GM23338 (cell line): ENCODE results near the gene COL6A3. TPM values are rescaled to one million over a fixed set of nuclear protein-coding genes. Genes with fewer than 3 reads are reported as not detected.
A peak's percentile ranks its signal among the peaks of the same experiment; 100 is the strongest.

ENCODE experiments used
- ATAC-seq: fragments of 200-7000 bp; cut with Tn5 transposase; 3 replicates; pipeline ENCODE4 v1.9.1; 2020
- DNase-seq: peaks from one replicate; pipeline ENCODE4 v3.0.0-alpha.2; 2015; ENCODE audit warnings: low spot score
- H2AFZ ChIP-seq: fragments of 200-600 bp; sonication (generic); 2 replicates; pipeline ENCODE4 v1.8.0; 2016; ENCODE audit warnings: antibody characterized with exemption, mild to moderate bottlenecking, moderate library complexity
- H3F3A ChIP-seq: fragments of 200-600 bp; sonication (generic); replicated peaks from 2 replicates; pipeline ENCODE4 v1.8.0; 2017; ENCODE audit warnings: antibody characterized with exemption, mixed run types, low read depth
- H3K27ac ChIP-seq: fragments of 200-600 bp; sonication (generic); 2 replicates; pipeline ENCODE4 v1.6.1; 2016; ENCODE audit warnings: low read depth
- H3K27me3 ChIP-seq: fragments of 200-600 bp; sonication (generic); 2 replicates; pipeline ENCODE4 v1.8.0; 2016; ENCODE audit warnings: mild to moderate bottlenecking, mixed run types, moderate library complexity; ENCODE audit not compliant: insufficient read depth
- H3K36me3 ChIP-seq: fragments of 200-600 bp; sonication (generic); 2 replicates; pipeline ENCODE4 v1.8.0; 2016; ENCODE audit warnings: mild to moderate bottlenecking; ENCODE audit not compliant: insufficient read depth
- H3K4me1 ChIP-seq: fragments of 200-600 bp; sonication (generic); 2 replicates; pipeline ENCODE4 v1.8.0; 2016; ENCODE audit warnings: mild to moderate bottlenecking, moderate library complexity; ENCODE audit not compliant: insufficient read depth
- H3K4me2 ChIP-seq: fragments of 200-600 bp; sonication (generic); 2 replicates; pipeline ENCODE4 v1.7.1; 2017; ENCODE audit warnings: mixed run types
- H3K4me3 ChIP-seq: fragments of 200-600 bp; sonication (generic); 2 replicates; pipeline ENCODE4 v1.6.1; 2016; ENCODE audit warnings: mixed run types
- H3K79me2 ChIP-seq: fragments of 200-600 bp; sonication (generic); replicated peaks from 2 replicates; pipeline ENCODE4 v1.8.0; 2017; ENCODE audit warnings: mild to moderate bottlenecking; ENCODE audit not compliant: insufficient read depth
- H3K9me2 ChIP-seq: fragments of 200-600 bp; sonication (generic); 2 replicates; pipeline ENCODE4 v1.8.0; 2017; ENCODE audit not compliant: insufficient read depth
- H4K20me1 ChIP-seq: fragments of 200-600 bp; sonication (generic); replicated peaks from 2 replicates; pipeline ENCODE4 v1.8.0; 2017; ENCODE audit warnings: mild to moderate bottlenecking; ENCODE audit not compliant: insufficient read depth
- H3K27ac Mint-ChIP-seq: 2 replicates; pipeline ENCODE4 v1.8.0; 2020; ENCODE audit warnings: inconsistent platforms, mild to moderate bottlenecking, moderate library complexity, mixed read lengths
- H3K27me3 Mint-ChIP-seq: 3 replicates; pipeline ENCODE4 v1.8.0; 2022; ENCODE audit warnings: low read depth, mild to moderate bottlenecking, moderate library complexity, mixed read lengths, inconsistent platforms; ENCODE audit not compliant: insufficient read depth, poor library complexity
- H3K36me3 Mint-ChIP-seq: 3 replicates; pipeline ENCODE4 v1.8.0; 2021; ENCODE audit warnings: low read depth, mild to moderate bottlenecking, inconsistent platforms, moderate library complexity, mixed read lengths
- H3K4me1 Mint-ChIP-seq: 3 replicates; pipeline ENCODE4 v1.8.0; 2020; ENCODE audit warnings: mild to moderate bottlenecking, inconsistent platforms, mixed read lengths
- H3K4me3 Mint-ChIP-seq: 3 replicates; pipeline ENCODE4 v1.8.0; 2021; ENCODE audit warnings: moderate library complexity, mild to moderate bottlenecking, inconsistent platforms, mixed read lengths
- H3K9me3 Mint-ChIP-seq: 3 replicates; pipeline ENCODE4 v1.8.0; 2020; ENCODE audit warnings: moderate library complexity, mild to moderate bottlenecking, inconsistent platforms, mixed read lengths
- CREB1 ChIP-seq: fragments of 250-450 bp; sonication (Bioruptor Pico); IDR thresholded peaks from 2 replicates; pipeline ENCODE4 v1.5.0; 2020; ENCODE audit warnings: low read depth, mild to moderate bottlenecking, moderate library complexity
- CTCF ChIP-seq, 2 experiments: fragments of 200-600 bp in 1 of 2; sonication (generic) in 1 of 2; conservative IDR thresholded peaks; 2 replicates each; pipeline versions ENCODE4 v1.5.1 to v1.6.1; 2016 to 2017; ENCODE audit warnings: antibody characterized with exemption in 2 of 2, low read depth in 2 of 2, mild to moderate bottlenecking in 2 of 2, moderate library complexity in 1 of 2
- ETS1 ChIP-seq: IDR thresholded peaks from 2 replicates; pipeline ENCODE4 v1.6.1; 2016; ENCODE audit warnings: antibody characterized with exemption
- EZH2 ChIP-seq: fragments of 200-600 bp; sonication (generic); IDR thresholded peaks from one replicate; pipeline ENCODE4 v1.8.0; 2017; ENCODE audit warnings: antibody characterized with exemption, mild to moderate bottlenecking, low read depth; ENCODE audit not compliant: unreplicated experiment
- EZH2phosphoT487 ChIP-seq: fragments of 200-600 bp; sonication (generic); IDR thresholded peaks from one replicate; pipeline ENCODE4 v1.8.1; 2018; ENCODE audit warnings: antibody characterized with exemption; ENCODE audit not compliant: unreplicated experiment
- JUNB ChIP-seq: IDR thresholded peaks from one replicate; pipeline ENCODE4 v1.6.1; 2016; ENCODE audit warnings: antibody characterized with exemption; ENCODE audit not compliant: unreplicated experiment
- NANOG ChIP-seq: IDR thresholded peaks from 2 replicates; pipeline ENCODE4 v1.6.1; 2016; ENCODE audit warnings: antibody characterized with exemption, borderline replicate concordance
- POLR2AphosphoS5 ChIP-seq: IDR thresholded peaks from 2 replicates; pipeline ENCODE4 v1.6.1; 2016; ENCODE audit warnings: antibody characterized with exemption, low read depth
- STAT1 ChIP-seq: IDR thresholded peaks from one replicate; pipeline ENCODE4 v1.6.1; 2016; ENCODE audit warnings: antibody characterized with exemption; ENCODE audit not compliant: unreplicated experiment
- ZNF114 ChIP-seq: fragments of 250-450 bp; sonication (Bioruptor Pico); IDR thresholded peaks from 2 replicates; pipeline ENCODE4 v1.5.0; 2020; ENCODE audit warnings: mild to moderate bottlenecking, moderate library complexity
- ZNF331 ChIP-seq: fragments of 250-450 bp; sonication (Bioruptor Pico); IDR thresholded peaks from 2 replicates; pipeline ENCODE4 v1.5.0; 2020; ENCODE audit warnings: low read depth, mild to moderate bottlenecking, moderate library complexity
- ZNF462 ChIP-seq: fragments of 250-450 bp; sonication (Bioruptor Pico); IDR thresholded peaks from 2 replicates; pipeline ENCODE4 v1.5.0; 2020; ENCODE audit warnings: mild to moderate bottlenecking, moderate library complexity
- polyA plus RNA-seq: library from polyadenylated mRNA; unstranded; fragments of >200 nt; fragmentation: Nextera tagmentation; extraction: Ambion mirVana; gene quantifications from 2 replicates; pipeline ENCODE4 v1.2.1, GENCODE V29; 2016
- total RNA-seq: library from RNA; depleted of rRNA; stranded (reverse); fragments of >200 nt; shearing (Covaris generic); gene quantifications from 2 replicates; pipeline ENCODE4 v1.2.3, GENCODE V29; 2014

COL6A3 gene
- total and polyA plus RNA-seq, 2 experiments from 2014 or later, result 1.2 to 7.3 TPM

GRCh38 chr2:237447496-237447895 is 33.5 kb upstream of the COL6A3 start (continued):
- TF ChIP-seq EZH2phosphoT487 (no peak), CREB1 (CRISPR knock-in tag) (no peak), ETS1 (no peak), POLR2AphosphoS5 (no peak)

- H3K4me2 ChIP-seq, result no peak overlapping the region
- H3K27ac ChIP-seq, result no peak overlapping the region
- H2AFZ ChIP-seq, result 0 out of 2 replicates have a peak overlapping the region, but pooled peaks have one; percentile 43
- no peaks in the 10 kb centered on the region for H3F3A ChIP-seq
- peaks cover 7% of the 10 kb centered on the region; the same call in 2 of the 3 replicates for H3K4me1 Mint-ChIP-seq
- no peaks in the 10 kb centered on the region for H3K79me2 ChIP-seq
- no peaks in the 10 kb centered on the region for H3K36me3 Mint-ChIP-seq
- H3K27me3 Mint-ChIP-seq, result peaks cover 8% of the 10 kb centered on the region
- H3K4me1 ChIP-seq, result peaks cover 5% of the 10 kb centered on the region; the same call in 1 of the 2 replicates
- ATAC-seq (no peak), DNase-seq (no peak)
- no peak overlapping the region for H3K27ac Mint-ChIP-seq
- H3K9me3 Mint-ChIP-seq, result no peaks in the 10 kb centered on the region
- no peaks in the 10 kb centered on the region for H3K27me3 ChIP-seq
- no peak overlapping the region for H3K4me3 ChIP-seq
- no peaks in the 10 kb centered on the region for H4K20me1 ChIP-seq
- no peak overlapping the region for H3K4me3 Mint-ChIP-seq
- H3K36me3 ChIP-seq, result no peaks in the 10 kb centered on the region
- no peaks in the 10 kb centered on the region for H3K9me2 ChIP-seq
- TF ChIP-seq EZH2 (no peak), NANOG (no peak), ZNF114 (no peak), ZNF331 (CRISPR knock-in tag) (no peak), ETS1 (no peak), EZH2phosphoT487 (no peak), POLR2AphosphoS5 (no peak), CTCF (conservative IDR thresholded peaks at IDR 0.05; ENCODE audit: low read depth in 2 of 2) (no peak), ZNF462 (CRISPR knock-in tag) (no peak), STAT1 (no peak), JUNB (no peak)
Measured at GRCh38 chr2:237446338-237446665, 32.3 kb upstream of the COL6A3 start.
